Stimulated activated CD4-positive, alpha-beta T cell treated with anti-CD3 and anti-CD28 coated beads, Interleukin-12 subunit alpha, Interleukin-12 subunit beta, amount 100 ng/mL, for 4 hours (primary cell): ENCODE results near the gene TMEM9B.
A peak's percentile ranks its signal among the peaks of the same experiment; 100 is the strongest.
"Not testable (repeated sequence)": the region's sequence is repeated elsewhere in the genome, so short reads cannot be mapped to it uniquely, and the experiment has no call there.

ENCODE experiments used
- DNase-seq: peaks from one replicate; pipeline ENCODE4 v3.0.0-alpha.2; 2020

The TMEM9B gene

GRCh38 chr11:8971196-8971923 lies 7.1 kb upstream of the TMEM9B start:
- no peak for DNase-seq

GRCh38 chr11:8967184-8967583 lies 2.9 kb upstream of the TMEM9B start:
- DNase-seq = no peak

- DNase-seq = peak; percentile 74
These were observed 496 bp downstream of the TMEM9B start for GRCh38 chr11:8963569-8964323.

- no peak for DNase-seq
These were observed 1.4 kb downstream of the TMEM9B start for GRCh38 chr11:8962841-8963240.

- no peak for DNase-seq
These were observed 2.8 kb downstream of the TMEM9B start for GRCh38 chr11:8961401-8961800.

GRCh38 chr11:8959546-8960166 lies 4.6 kb downstream of the TMEM9B start:
- no peak for DNase-seq

GRCh38 chr11:8956860-8957259 lies 7.4 kb downstream of the TMEM9B start:
- DNase-seq = no peak

GRCh38 chr11:8948886-8949285 lies 15.4 kb downstream of the TMEM9B start:
- no peak for DNase-seq

GRCh38 chr11:8947230-8947943 lies 16.9 kb downstream of the TMEM9B start:
- DNase-seq = no peak

GRCh38 chr11:8942518-8943066 lies 21.6 kb downstream of the TMEM9B start, which contains the start of gene ASCL3:
ASCL3 (minus strand) TSS chr11:8943016; CDS start chr11:8938161, 4,855 bp downstream.
- no peak for DNase-seq

- no peak for DNase-seq
These were observed 22.7 kb downstream of the TMEM9B start for GRCh38 chr11:8941341-8942103.

GRCh38 chr11:8937659-8938058 lies 26.6 kb downstream of the TMEM9B start:
- DNase-seq = no peak

- no peak for DNase-seq
These were observed 27.1 kb downstream of the TMEM9B start for GRCh38 chr11:8937159-8937558.

- not testable (repeated sequence) for DNase-seq
These were observed 28.5 kb downstream of the TMEM9B start for GRCh38 chr11:8935789-8936188.

- no peak for DNase-seq
These were observed 29.3 kb downstream of the TMEM9B start for GRCh38 chr11:8934742-8935488.

- DNase-seq = no peak
These were observed 30.3 kb downstream of the TMEM9B start for GRCh38 chr11:8933931-8934330.

- no peak for DNase-seq
These were observed 31.6 kb downstream of the TMEM9B start, which contains the start of gene C11orf16 for GRCh38 chr11:8932564-8933180. C11orf16 (minus strand) TSS chr11:8932947; CDS start chr11:8932308, 639 bp downstream.

- no peak for DNase-seq
These were observed 33.6 kb downstream of the TMEM9B start for GRCh38 chr11:8930456-8931175.

- no peak for DNase-seq
These were observed 35.1 kb downstream of the TMEM9B start for GRCh38 chr11:8928981-8929615.
